WTC11 (cell line): ENCODE results near the gene ETV5. TPM values are rescaled to one million over a fixed set of nuclear protein-coding genes. Genes with fewer than 3 reads are reported as not detected.

ENCODE experiments used
- ATAC-seq: fragments of 200-7000 bp; cut with Tn5 transposase; 2 replicates; pipeline ENCODE4 v1.10.0; 2021; ENCODE audit warnings: mild to moderate bottlenecking, moderate library complexity
- CTCF ChIA-PET: fragments of 300-600 bp; sonication (Branson Sonifier 250); formaldehyde crosslinking; loops from one replicate; lab custom pipeline; 2021; ENCODE audit warnings: antibody characterized with exemption; lab: Charles Lee
- POLR2A ChIA-PET: fragments of 350-600 bp; sonication (Branson Sonifier 250); formaldehyde crosslinking; loops from one replicate; lab custom pipeline; 2021; ENCODE audit warnings: antibody characterized with exemption; lab: Charles Lee
- DNase-seq: peaks from one replicate; pipeline ENCODE4 v3.0.0; 2021; ENCODE audit warnings: low spot score
- H3K27ac Mint-ChIP-seq: 2 replicates; pipeline ENCODE4 v1.8.0; 2021; ENCODE audit warnings: mixed read lengths
- H3K27me3 Mint-ChIP-seq: 2 replicates; pipeline ENCODE4 v1.8.0; 2021; ENCODE audit warnings: low read depth, mild to moderate bottlenecking, moderate library complexity, mixed read lengths
- H3K36me3 Mint-ChIP-seq: 2 replicates; pipeline ENCODE4 v1.8.0; 2021; ENCODE audit warnings: mixed read lengths
- H3K4me1 Mint-ChIP-seq: 2 replicates; pipeline ENCODE4 v1.8.0; 2022; ENCODE audit warnings: mixed read lengths
- H3K4me3 Mint-ChIP-seq: 2 replicates; pipeline ENCODE4 v1.8.0; 2021; ENCODE audit warnings: mild to moderate bottlenecking, moderate library complexity, mixed read lengths
- H3K9me3 Mint-ChIP-seq: 2 replicates; pipeline ENCODE4 v1.8.0; 2021; ENCODE audit warnings: mixed read lengths
- ATF1 ChIP-seq: sonication (generic); formaldehyde crosslinking; IDR thresholded peaks from 2 replicates; pipeline ENCODE4 v1.8.1; 2023; ENCODE audit warnings: mild to moderate bottlenecking, moderate library complexity, missing genetic modification reagents
- EMX1 ChIP-seq: fragments of 250-450 bp; sonication (Bioruptor Pico); IDR thresholded peaks from 2 replicates; pipeline ENCODE4 v1.8.0; 2021; ENCODE audit warnings: mild to moderate bottlenecking
- ETV6 ChIP-seq: sonication (generic); formaldehyde crosslinking; IDR thresholded peaks from 2 replicates; pipeline ENCODE4 v1.8.1; 2022; ENCODE audit warnings: mild to moderate bottlenecking, missing genetic modification reagents
- FOXK1 ChIP-seq: sonication (generic); formaldehyde crosslinking; IDR thresholded peaks from 2 replicates; pipeline ENCODE4 v1.8.0; 2022; ENCODE audit warnings: mild to moderate bottlenecking, moderate library complexity, missing genetic modification reagents
- GTF2I ChIP-seq: fragments of 250-450 bp; sonication (Bioruptor Pico); conservative IDR thresholded peaks from 2 replicates; pipeline ENCODE4 v1.4.0; 2021; ENCODE audit warnings: mild to moderate bottlenecking
- HMGXB4 ChIP-seq: sonication (generic); formaldehyde crosslinking; IDR thresholded peaks from 2 replicates; pipeline ENCODE4 v1.8.1; 2023; ENCODE audit warnings: mild to moderate bottlenecking, moderate library complexity, missing genetic modification reagents
- MYBL2 ChIP-seq: sonication (generic); formaldehyde crosslinking; IDR thresholded peaks from 2 replicates; pipeline ENCODE4 v1.8.1; 2023; ENCODE audit warnings: mild to moderate bottlenecking, moderate library complexity, missing genetic modification reagents
- NR1H2 ChIP-seq: sonication (generic); formaldehyde crosslinking; IDR thresholded peaks from 2 replicates; pipeline ENCODE4 v1.9.0; 2021; ENCODE audit warnings: mild to moderate bottlenecking, moderate library complexity, missing genetic modification reagents
- PRRX2 ChIP-seq: fragments of 250-450 bp; sonication (Bioruptor Pico); IDR thresholded peaks from 2 replicates; pipeline ENCODE4 v1.8.0; 2021; ENCODE audit warnings: mild to moderate bottlenecking
- RELA ChIP-seq: sonication (generic); formaldehyde crosslinking; IDR thresholded peaks from 2 replicates; pipeline ENCODE4 v1.8.1; 2022; ENCODE audit warnings: missing genetic modification reagents, mild to moderate bottlenecking, borderline replicate concordance
- RORB ChIP-seq: fragments of 250-450 bp; sonication (Bioruptor Pico); IDR thresholded peaks from 2 replicates; pipeline ENCODE4 v1.9.0; 2021; ENCODE audit warnings: mild to moderate bottlenecking
- SMAD4 ChIP-seq: sonication (generic); formaldehyde crosslinking; IDR thresholded peaks from 2 replicates; pipeline ENCODE4 v1.8.0; 2022; ENCODE audit warnings: mild to moderate bottlenecking, missing genetic modification reagents
- SOX15 ChIP-seq: fragments of 250-450 bp; sonication (Bioruptor Pico); IDR thresholded peaks from 2 replicates; pipeline ENCODE4 v1.9.0; 2021; ENCODE audit warnings: mild to moderate bottlenecking
- SP1 ChIP-seq: sonication (generic); formaldehyde crosslinking; conservative IDR thresholded peaks from 2 replicates; pipeline ENCODE4 v1.8.1; 2022; ENCODE audit warnings: missing genetic modification reagents
- USF2 ChIP-seq: sonication (generic); formaldehyde crosslinking; IDR thresholded peaks from 2 replicates; pipeline ENCODE4 v1.8.1; 2023; ENCODE audit warnings: mild to moderate bottlenecking, missing genetic modification reagents, moderate library complexity
- ZNF121 ChIP-seq: sonication (generic); formaldehyde crosslinking; IDR thresholded peaks from 2 replicates; pipeline ENCODE4 v1.8.0; 2023; ENCODE audit warnings: missing genetic modification reagents
- ZNF423 ChIP-seq: fragments of 250-450 bp; sonication (Bioruptor Pico); IDR thresholded peaks from 2 replicates; pipeline ENCODE4 v2.1.2; 2022; ENCODE audit warnings: mild to moderate bottlenecking, moderate library complexity
- ZNF532 ChIP-seq: fragments of 250-450 bp; sonication (Bioruptor Pico); IDR thresholded peaks from 2 replicates; pipeline ENCODE4 v1.9.0; 2021; ENCODE audit warnings: mild to moderate bottlenecking, borderline replicate concordance
- total RNA-seq: library from RNA; stranded (reverse); gene quantifications from 3 replicates; pipeline ENCODE4 v1.2.3, GENCODE V29; 2021
- TF ChIP-seq, protein P1 (sequence below): sonication (generic); formaldehyde crosslinking; IDR thresholded peaks from 2 replicates; pipeline ENCODE4 v1.8.1; 2022; ENCODE audit warnings: mild to moderate bottlenecking, moderate library complexity, missing genetic modification reagents
- TF ChIP-seq, protein P2 (sequence below): sonication (generic); formaldehyde crosslinking; IDR thresholded peaks from 2 replicates; pipeline ENCODE4 v1.8.0; 2022; ENCODE audit warnings: mild to moderate bottlenecking, missing genetic modification reagents
- TF ChIP-seq, protein P3 (sequence below): sonication (generic); formaldehyde crosslinking; IDR thresholded peaks from 2 replicates; pipeline ENCODE4 v1.8.1; 2022; ENCODE audit warnings: missing genetic modification reagents, borderline replicate concordance
- TF ChIP-seq, protein P4 (sequence below): sonication (generic); formaldehyde crosslinking; IDR thresholded peaks from 2 replicates; pipeline ENCODE4 v1.8.0; 2022; ENCODE audit warnings: mild to moderate bottlenecking, missing genetic modification reagents

The ETV5 gene
- total RNA-seq, 1 experiment from 2014 or later, result 71.3 TPM

DNA sequence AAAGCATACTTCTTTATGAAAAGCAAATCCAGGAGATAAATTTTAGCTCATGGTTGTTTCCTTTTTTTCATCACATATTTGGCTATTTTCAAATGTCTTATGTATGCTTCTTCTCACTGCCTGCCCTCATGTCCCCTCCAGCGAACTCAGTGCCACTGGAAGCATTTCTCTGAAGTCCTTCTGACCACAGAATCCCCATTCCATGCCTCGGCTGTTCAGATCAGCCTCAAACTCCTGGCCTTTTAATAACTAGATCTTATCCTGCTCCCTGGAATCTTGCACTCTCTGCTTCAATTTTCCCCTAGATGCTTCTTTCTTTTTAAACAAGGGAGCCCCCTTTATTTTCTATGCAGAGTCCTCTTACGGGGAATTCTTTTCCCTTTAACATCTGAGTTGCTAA, 10.1 kb downstream of the ETV5 start (continued):
- TF ChIP-seq ZNF532 (CRISPR knock-in tag), result no peak

DNA sequence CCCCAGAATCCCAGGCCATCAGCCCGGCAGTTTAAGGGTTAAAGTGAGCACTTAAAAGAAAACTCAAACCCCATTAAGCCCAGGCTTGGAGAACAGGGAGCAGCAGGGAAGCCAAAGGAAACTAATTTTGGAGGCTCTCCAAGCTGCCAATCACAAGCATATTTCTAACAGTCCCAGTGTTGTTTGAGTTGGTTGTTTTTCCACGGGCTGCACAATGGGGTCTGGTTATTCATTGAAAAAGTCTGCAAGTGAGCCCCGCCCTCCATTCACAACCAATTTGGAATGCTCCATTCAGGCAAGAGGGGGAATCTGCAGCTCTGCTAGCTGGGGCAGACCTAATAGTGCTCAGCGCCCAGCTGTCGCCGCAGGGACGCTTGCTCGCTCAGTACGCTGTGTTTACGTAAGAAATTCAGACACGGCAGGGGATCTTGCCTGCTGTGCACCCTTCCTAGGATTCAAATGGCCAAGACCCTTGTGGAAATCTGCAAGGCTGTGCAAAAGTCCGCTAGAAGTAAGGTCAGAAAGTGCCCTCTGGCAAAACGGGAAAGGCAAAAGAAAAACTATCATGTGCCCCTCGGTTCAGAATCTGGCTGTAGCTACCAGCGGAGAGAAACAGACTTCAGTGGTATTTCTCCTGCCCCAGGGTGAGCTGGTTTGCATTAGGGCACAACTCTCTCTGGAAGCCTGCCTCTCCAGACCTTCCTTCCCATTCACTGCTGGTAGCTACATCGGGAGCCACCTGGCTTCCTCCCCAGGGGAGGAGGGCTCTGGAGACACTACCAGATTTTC, 11.0 kb downstream of the ETV5 start:
- peaks cover 28% of the 10 kb centered on the region for H3K36me3 Mint-ChIP-seq
- ChIA-PET POLR2A (interaction anchor here (1.1 to 2.3 kb wide), 8 partner anchors 11 to 116 kb away, joined by 3 to 21 read pairs (median 4); partner anchors contain the start of gene ETV5), CTCF (interaction anchor here (0.5 to 3.7 kb wide), 21 partner anchors 10 to 179 kb away, joined by 3 to 30 read pairs (median 4); partner anchors contain the start of gene ETV5)
- DNase-seq (peak; percentile 80), ATAC-seq (peak; percentile 82)
- no peaks in the 10 kb centered on the region for H3K27me3 Mint-ChIP-seq
- H3K4me1 Mint-ChIP-seq, result peaks cover 82% of the 10 kb centered on the region
- H3K27ac Mint-ChIP-seq, result peak overlapping the region; percentile 98
- H3K9me3 Mint-ChIP-seq, result no peaks in the 10 kb centered on the region
- H3K4me3 Mint-ChIP-seq, result peak overlapping the region; percentile 82
- TF ChIP-seq, protein P1, sequence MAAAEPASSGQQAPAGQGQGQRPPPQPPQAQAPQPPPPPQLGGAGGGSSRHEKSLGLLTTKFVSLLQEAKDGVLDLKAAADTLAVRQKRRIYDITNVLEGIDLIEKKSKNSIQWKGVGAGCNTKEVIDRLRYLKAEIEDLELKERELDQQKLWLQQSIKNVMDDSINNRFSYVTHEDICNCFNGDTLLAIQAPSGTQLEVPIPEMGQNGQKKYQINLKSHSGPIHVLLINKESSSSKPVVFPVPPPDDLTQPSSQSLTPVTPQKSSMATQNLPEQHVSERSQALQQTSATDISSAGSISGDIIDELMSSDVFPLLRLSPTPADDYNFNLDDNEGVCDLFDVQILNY, result no peak
- peak; percentile 99 for TF ChIP-seq ZNF423 (CRISPR knock-in tag)
- TF ChIP-seq ZNF121 (CRISPR knock-in tag), result no peak
- no peak for TF ChIP-seq NR1H2 (CRISPR knock-in tag)
- TF ChIP-seq, protein P2, sequence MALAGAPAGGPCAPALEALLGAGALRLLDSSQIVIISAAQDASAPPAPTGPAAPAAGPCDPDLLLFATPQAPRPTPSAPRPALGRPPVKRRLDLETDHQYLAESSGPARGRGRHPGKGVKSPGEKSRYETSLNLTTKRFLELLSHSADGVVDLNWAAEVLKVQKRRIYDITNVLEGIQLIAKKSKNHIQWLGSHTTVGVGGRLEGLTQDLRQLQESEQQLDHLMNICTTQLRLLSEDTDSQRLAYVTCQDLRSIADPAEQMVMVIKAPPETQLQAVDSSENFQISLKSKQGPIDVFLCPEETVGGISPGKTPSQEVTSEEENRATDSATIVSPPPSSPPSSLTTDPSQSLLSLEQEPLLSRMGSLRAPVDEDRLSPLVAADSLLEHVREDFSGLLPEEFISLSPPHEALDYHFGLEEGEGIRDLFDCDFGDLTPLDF (CRISPR knock-in tag), result no peak
- TF ChIP-seq GTF2I (CRISPR knock-in tag), result no peak
- TF ChIP-seq MYBL2 (CRISPR knock-in tag), result 0 out of 2 replicates have a peak, but pooled peaks have one; percentile 32
- no peak for TF ChIP-seq EMX1 (CRISPR knock-in tag)
- TF ChIP-seq SP1 (CRISPR knock-in tag), result peak; percentile 59
- TF ChIP-seq HMGXB4 (CRISPR knock-in tag), result no peak
- TF ChIP-seq, protein P3, sequence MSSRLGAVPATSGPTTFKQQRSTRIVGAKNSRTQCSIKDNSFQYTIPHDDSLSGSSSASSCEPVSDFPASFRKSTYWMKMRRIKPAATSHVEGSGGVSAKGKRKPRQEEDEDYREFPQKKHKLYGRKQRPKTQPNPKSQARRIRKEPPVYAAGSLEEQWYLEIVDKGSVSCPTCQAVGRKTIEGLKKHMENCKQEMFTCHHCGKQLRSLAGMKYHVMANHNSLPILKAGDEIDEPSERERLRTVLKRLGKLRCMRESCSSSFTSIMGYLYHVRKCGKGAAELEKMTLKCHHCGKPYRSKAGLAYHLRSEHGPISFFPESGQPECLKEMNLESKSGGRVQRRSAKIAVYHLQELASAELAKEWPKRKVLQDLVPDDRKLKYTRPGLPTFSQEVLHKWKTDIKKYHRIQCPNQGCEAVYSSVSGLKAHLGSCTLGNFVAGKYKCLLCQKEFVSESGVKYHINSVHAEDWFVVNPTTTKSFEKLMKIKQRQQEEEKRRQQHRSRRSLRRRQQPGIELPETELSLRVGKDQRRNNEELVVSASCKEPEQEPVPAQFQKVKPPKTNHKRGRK, result no peak
- TF ChIP-seq FOXK1 (CRISPR knock-in tag), result peak; percentile 77
- peak; percentile 53; the same call in 1 of the 2 replicates for TF ChIP-seq ETV6 (CRISPR knock-in tag)
- TF ChIP-seq ATF1 (CRISPR knock-in tag), result no peak
- TF ChIP-seq, protein P4, sequence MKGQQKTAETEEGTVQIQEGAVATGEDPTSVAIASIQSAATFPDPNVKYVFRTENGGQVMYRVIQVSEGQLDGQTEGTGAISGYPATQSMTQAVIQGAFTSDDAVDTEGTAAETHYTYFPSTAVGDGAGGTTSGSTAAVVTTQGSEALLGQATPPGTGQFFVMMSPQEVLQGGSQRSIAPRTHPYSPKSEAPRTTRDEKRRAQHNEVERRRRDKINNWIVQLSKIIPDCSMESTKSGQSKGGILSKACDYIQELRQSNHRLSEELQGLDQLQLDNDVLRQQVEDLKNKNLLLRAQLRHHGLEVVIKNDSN (CRISPR knock-in tag), result no peak
- no peak for TF ChIP-seq PRRX2 (CRISPR knock-in tag)
- no peak for TF ChIP-seq SMAD4 (CRISPR knock-in tag)
- no peak for TF ChIP-seq RORB (CRISPR knock-in tag)
- TF ChIP-seq SOX15 (CRISPR knock-in tag), result no peak
- TF ChIP-seq RELA (CRISPR knock-in tag), result no peak
- 0 out of 2 replicates have a peak, but pooled peaks have one; percentile 6 for TF ChIP-seq USF2
